Pulmonary artery endothelial cell (primary cell): ENCODE data around the gene MLANA. TPM values are rescaled to one million over a fixed set of nuclear protein-coding genes. Genes with fewer than 3 reads are reported as not detected.

Source experiments
- DNase-seq: peaks from one replicate; pipeline ENCODE4 v3.0.0-alpha.2; 2011; ENCODE audit warnings: low read depth, low spot score
- total RNA-seq: library from RNA; depleted of rRNA; stranded (reverse); fragments of >200 nt; gene quantifications from 2 replicates; pipeline ENCODE4 v1.2.3, GENCODE V29; 2014

Gene MLANA
- total RNA-seq, 1 donor from 2014 or later, result not detected

DNA sequence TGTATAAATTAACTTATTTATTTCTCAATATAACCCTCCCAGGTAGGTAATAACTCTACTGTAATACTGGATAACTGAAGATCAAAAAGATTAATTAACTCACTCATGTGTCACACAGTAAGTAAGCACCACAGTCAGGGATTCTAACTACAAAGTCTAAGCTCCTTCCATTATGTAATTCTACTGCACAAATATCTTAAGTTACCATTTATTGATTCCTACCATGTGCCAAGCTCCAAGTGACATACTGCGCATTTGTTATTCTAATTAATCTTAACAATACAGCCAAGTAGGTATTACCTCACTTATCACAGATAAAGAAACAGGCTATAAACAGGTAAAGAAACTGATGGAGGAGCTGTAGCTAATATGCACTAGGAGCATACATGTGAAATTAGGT, 66.5 kb downstream of the MLANA start:
- no peak for DNase-seq

DNA sequence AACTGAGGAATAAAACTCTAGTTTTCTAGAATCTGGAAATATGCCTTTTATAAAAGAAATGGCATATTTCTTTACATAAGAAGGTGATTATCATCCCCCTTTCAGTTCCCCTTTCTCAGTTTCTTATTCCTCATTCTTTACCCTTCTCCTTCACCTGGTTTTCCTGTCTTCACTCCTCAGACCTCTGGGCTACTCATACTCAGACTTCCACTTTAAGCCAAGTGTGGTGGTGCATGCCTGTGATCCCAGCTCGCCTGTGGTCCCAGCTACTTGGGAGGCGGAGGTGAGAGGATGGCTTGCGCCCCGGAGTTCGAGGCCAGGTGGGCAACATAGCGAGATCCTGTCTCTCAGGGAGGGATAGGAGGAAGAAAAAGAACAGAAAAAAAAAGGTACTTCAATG, 67.6 kb downstream of the MLANA start:
- DNase-seq, result no peak

Other genes with a start within 250 kb of the MLANA start
- 18.5 and 27.6 TPM in 2 replicates for gene ERMP1, start 57.8 kb upstream of the MLANA start, total RNA-seq
- gene RANBP6, start 124.7 kb downstream of the MLANA start, total RNA-seq, result 38.1 and 48.9 TPM in 2 replicates